CD4-positive, alpha-beta T cell treated with Interleukin-15 for 1 hour (primary cell): ENCODE measurements around the gene CCL15.
"Not testable (repeated sequence)": the region's sequence is repeated elsewhere in the genome, so short reads cannot be mapped to it uniquely, and the experiment has no call there.

Source experiments
- DNase-seq: peaks from one replicate; pipeline ENCODE4 v3.0.0-alpha.2; 2020

Gene CCL15, protein sequence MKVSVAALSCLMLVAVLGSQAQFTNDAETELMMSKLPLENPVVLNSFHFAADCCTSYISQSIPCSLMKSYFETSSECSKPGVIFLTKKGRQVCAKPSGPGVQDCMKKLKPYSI

DNA sequence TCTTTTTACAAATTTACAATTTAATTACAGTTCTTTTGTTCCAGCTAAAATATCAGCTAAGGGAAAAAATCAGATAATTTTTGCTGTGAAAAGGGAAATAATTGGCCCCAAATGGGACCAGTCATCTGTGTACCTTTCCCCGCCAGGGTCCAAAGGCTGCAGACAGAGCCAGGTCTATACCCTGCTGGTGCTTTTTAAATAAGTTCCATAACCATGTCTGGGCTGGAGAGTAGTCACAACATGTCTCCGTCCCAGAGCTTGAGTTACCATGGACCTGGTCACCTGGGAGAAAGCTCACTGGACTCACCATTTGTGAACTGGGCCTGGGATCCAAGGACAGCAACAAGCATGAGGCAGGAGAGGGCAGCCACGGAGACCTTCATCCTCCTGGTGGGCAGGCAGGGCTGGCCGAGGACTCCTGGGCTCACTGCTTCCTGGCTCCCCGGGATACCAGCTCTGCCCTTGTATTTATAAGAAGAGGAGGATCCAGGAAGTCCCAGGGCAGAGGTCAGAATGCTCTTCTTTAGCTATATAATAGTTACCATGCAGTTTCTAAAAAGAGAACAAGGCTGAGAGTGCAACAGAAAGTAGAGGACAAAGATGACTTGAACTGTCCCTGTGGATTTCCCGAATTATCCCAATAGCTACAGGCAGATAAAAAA is at the start of gene CCL15:
Gene CCL15 (minus strand): TSS at position 444 of the 662 bp plus-strand sequence. CDS start 61 bp downstream, at position 383.
- no peak for DNase-seq

DNA sequence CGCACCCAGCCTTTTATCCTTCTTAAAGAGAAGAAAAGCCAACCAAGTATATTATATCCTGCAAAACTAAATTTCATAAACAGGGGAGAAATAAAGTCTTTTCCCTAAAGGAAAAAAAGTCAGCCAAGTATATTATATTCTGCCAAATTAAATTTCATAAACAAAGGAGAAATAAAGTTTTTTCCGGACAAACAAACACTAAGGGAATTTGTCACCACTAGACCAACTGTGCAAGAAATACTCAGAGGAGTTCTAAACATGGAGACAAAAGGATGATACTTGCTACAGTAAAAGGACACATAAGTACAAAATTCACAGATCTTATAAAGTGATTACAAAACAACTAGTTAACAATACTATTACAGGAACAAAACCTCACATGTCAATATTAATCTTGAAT is 48.3 kb upstream of the CCL15 start:
- DNase-seq = no peak

DNA sequence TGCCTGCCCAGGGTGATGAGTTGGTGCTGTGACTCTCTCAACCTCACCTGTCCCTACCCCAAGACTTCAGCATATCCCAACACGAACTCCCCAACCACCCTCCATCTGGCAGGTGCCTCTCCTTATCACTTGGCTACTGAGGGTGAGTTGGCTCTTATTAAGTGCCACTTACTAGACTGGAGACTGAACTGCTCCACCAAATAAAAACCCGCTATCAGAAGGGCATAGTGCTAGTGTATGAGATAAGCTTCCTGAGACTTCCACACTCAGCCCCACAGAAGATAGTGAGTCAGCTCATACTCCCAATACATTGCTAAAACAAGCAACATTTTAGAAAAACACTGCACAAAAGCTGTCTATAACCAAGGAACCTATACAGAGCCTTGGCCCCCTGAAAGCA is 46.7 kb upstream of the CCL15 start:
- no peak for DNase-seq

DNA sequence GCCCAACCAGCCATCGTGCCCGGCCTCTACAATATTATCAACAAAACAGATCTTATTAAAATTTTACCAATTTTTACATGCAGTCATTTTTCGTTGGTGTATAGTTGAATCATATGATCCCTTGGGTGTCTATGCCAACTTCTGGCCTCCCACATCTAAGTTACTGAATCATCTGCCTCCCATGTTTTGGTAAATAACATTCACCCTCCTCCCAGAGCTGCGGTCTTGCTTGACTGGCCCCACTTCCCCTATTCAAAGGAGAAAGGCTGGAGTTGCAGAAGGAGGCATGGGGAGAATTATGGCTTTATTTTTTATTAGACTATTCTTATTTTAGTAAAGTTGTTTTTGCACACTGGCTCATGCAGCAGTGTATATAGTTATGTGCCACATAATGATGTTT is 34.9 kb upstream of the CCL15 start:
- DNase-seq = no peak

DNA sequence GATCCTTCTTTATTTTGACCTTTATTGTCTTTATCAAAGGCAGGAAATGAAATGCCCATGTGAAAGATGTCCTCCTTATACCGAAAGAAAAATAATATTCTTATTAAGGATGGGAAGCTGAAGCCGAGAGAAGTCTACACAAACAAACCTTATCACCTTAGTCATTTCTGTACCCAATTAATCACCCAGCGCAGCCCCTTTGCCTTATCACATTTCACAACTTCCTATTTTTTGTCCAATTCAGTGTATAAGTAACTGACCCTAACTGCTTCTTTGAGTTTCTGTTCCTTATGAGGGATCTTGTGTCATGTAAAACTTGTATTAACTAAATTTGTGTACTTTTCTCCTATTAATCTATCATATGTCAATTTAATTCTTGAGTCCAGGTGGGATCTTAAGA is 32.8 kb upstream of the CCL15 start:
- no peak for DNase-seq

DNA sequence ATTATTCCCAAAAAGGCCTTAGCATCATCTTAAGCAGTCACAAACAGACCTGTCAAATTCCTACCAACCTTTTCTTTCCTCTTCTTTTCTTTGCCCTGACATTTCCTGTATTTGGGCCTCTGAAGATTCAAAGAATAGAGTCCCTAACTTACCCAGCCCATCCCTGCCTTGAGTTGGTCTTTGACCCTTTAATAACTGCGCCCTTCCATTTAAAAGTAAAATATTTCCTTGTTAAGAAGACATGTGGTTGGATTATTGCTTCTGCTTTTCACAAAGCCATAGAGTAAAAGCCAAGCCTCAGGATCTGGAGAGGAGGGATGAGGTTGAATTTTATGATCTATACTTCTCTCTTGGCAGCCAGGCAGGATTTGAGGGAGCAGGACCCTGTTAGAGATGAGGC is 29.6 kb upstream of the CCL15 start:
- DNase-seq = no peak

DNA sequence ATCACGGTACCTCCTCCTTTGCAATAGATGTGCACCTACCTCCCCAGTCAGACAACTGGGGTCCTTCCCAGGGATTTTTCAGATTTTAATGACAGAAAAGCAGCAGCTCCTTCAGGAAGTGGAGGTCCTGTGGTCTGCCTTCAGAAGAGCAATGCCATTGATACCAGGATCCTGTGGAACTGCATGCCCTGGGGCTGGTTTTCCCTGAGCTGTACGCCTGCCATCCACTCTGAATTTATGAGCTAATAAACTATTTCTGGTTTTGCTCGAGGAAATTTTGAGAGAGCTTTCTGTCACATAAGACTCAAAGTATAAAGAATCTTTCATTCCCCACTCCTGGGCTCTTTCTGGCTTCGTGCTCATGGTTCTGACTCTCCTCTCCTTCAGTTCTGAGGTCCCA is 26.4 kb upstream of the CCL15 start:
- DNase-seq = no peak

DNA sequence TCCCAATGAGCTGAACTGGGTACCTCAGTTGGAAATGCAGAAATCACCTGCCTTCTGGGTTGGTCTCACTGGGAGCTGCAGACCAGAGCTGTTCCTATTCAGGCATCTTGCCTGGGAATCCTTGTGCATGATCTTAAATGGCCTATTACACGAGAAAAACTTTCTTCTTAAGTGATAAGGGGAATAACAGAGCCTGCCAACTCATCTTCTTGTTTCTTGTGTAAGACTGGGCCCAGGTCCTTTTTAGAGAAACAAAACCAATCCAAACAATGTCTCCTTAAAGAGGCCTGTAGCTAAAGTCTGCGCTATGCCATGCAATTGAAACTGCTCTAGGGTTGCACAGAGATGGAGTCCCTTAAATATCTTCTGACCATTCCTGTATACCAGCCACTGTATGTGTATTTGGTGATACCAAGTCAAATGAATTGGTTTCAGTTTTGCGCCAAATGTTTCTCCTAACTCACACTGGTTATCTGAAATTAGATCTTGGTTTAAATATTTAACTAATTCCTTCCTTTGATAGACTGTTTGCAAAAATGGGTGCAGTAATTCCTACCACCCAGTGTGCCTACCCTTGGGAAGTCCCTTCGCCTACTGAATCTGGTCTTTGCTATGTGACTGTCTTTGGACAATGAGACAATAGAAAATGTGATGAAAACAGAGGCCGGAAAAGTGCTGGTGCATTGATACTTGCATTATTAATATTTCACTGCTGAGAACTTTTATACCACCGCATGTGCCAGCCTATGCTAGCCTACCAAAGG is 22.9 kb upstream of the CCL15 start:
- DNase-seq = no peak

DNA sequence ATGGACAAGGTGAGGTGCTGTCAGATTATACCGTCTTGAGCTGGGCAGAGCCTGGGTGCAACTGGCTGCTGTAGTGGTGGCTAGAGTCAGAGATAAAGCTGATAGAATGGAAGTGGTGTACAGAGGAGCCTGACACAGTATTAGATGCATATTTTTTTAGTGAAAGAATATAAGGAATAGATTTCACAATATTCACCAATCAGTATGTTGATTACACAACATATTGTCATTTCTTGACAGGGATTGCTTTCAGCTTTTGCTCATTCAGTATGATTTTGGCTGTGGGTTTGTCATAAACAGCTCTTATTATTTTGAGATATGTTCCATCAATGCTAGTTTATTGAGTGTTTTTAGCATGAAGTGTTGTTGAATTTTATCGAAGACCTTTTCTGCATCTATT is 18.1 kb upstream of the CCL15 start:
- no peak for DNase-seq

DNA sequence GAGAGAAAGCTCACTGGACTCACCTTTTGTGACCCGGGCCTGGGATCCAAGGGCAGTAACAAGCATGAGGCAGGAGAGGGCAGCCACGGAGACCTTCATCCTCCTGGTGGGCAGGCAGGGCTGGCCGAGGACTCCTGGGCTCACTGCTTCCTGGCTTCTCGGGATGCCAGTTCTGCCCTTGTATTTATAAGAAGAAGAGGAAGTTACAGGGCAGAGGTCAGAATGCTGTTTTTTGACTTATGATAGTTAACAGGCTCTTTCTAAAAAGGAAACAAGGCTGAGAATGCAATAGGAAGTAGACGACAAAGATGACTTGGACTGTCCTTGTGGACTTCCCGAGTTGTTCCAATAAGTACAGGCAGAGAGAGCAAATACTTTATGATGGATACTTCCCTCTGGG is 16.4 kb upstream of the CCL15 start, which contains the start of gene CCL23:
Gene CCL23 (minus strand): TSS at position 174 of the 400 bp plus-strand sequence. CDS start 75 bp downstream, at position 99.
- DNase-seq = no peak

DNA sequence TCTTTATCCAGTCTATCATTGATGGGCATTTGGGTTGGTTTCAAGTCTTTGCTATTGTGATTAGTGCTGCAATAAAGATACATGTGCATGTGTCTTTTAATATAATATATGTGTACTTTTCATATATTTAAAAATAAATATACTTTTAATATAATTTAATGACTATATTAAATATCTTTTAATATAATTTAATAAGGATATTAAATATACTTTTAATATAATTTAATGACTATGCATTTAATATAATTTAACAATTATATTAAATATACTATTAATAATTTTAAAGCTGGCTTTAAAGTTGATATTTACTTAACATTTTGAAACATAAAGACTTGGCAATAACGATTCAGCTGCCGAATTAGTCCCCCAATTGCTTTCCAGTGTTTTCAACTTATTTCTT is 15.2 kb upstream of the CCL15 start:
- DNase-seq = no peak

DNA sequence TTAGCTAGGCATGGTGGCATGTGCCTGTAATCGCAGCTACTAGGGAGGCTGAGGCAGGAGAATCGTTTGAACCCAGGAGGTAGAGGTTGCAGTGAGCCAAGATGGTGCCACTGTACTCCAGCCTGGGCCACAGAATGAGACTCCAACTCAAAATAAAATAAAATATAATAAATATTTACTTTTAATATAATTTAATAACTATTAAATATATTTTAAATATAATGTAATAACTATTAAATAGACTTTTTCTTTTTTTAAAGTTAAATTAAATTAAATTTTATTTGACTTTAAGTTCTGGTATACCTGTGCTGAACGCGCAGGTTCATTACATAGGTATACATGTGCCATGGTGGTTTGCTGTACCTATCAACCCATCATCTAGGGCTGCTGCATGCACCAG is 14.5 kb upstream of the CCL15 start:
- DNase-seq = not testable (repeated sequence)

DNA sequence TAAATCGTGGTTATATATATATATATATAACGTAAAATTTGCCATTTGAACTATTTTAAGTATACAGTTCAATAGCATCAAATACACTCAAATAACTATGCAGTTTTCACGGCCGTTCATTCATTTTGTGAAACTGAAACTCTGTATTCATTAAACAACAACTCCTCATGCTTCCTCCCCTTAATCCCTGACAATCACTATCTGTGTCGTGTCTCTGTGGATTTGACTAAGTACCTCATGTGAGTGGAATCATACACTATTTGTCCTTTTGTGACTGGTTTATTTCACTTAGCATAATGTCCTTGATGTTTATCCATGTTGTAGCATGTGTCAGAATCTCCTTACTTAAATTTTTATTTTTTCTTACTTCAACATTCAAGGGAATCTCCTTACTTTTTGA is 13.6 kb upstream of the CCL15 start:
- no peak for DNase-seq

DNA sequence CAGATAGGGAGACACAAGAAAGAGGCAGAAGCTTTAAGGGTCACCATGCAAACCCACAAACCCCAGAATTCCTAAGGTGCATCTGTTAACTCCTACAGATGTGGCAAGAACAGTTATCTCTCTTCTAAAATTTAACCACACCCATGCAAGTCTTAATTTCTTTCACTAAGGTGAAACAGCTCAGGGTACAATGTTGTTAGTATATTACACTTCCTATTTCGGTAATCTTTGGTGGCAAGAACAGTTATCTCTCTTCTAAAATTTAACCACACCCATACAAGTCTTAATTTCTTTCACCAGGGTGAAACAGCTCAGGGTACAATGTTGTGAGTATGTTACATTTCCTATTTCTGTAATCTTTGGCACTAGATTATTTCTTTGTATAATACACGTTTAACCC is 9.8 kb upstream of the CCL15 start:
- DNase-seq = no peak

DNA sequence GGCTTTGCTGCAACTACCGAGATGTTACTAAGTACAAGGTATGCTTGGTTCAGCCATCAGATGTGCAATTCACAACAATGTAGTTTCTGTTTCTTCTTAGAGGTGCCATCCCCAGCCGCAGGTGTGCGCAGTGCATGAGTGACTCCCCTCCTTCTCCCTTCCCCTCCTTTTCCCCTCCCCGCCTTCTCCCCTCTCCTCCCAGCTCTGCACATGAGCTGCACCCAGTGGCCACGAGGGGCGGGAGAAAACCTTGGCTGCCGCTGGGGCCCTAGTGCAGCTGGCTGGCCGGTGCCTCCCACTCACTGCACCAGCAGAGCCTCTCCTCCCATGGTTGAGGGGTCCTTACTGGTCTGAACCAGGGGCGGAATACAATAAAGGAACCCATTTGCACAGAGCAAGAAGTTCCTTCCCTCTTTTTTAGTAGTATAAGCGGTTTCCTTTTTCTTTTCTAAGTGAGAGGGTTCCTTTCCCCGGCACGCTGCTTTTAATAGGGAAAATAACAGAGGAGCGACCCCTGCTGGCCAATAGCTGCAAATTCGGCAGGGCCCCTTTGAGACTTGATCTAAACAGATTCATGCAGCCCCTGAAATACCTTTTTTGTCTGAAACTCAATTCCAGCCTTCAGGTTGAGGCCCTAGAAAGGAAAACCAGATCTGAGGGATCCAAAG is 7.8 kb upstream of the CCL15 start:
- peak; percentile 21 for DNase-seq

DNA sequence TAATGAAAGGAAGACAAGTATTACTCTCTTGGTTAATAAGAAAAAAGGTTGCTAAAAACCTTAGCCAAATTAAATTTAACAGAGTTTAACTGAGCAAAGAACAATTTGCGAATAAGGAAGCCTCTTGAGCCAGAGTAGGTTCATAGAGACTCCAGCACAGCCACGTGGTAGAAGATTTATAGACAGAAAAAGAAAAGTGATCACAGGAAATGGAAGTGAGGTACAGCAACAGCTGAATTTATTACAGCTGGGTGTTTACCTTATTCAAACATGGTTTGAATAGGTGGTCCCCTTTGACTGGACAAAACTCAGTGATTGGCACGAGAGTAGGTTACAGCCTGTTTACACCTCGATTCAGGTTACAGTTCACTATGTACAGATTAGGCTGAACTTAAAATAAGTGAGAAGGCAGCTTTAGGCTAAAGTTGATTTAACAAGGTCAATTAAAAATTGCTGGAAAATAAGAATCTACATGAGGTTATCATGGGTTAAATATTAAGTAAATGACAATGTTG is 3.3 kb upstream of the CCL15 start:
- no peak for DNase-seq

DNA sequence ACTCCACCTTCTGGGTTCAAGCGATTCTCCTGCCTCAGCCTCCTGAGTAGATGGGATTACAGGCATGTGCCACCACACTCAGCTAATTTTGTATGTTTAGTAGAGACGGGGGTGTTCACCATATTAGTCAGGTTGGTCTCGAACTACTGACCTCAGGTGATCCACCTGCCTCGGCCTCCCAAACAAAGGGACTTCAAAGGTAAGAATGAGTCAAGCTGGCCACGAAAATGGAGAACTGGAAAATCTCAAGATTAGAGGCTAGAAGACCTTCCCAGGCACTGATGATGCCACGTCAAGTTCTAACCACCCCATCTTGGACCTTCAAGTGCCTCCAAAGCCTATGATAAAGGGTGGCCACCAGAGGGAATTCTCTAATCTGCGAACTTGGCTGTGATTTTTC is 1.3 kb upstream of the CCL15 start:
- DNase-seq = no peak

DNA sequence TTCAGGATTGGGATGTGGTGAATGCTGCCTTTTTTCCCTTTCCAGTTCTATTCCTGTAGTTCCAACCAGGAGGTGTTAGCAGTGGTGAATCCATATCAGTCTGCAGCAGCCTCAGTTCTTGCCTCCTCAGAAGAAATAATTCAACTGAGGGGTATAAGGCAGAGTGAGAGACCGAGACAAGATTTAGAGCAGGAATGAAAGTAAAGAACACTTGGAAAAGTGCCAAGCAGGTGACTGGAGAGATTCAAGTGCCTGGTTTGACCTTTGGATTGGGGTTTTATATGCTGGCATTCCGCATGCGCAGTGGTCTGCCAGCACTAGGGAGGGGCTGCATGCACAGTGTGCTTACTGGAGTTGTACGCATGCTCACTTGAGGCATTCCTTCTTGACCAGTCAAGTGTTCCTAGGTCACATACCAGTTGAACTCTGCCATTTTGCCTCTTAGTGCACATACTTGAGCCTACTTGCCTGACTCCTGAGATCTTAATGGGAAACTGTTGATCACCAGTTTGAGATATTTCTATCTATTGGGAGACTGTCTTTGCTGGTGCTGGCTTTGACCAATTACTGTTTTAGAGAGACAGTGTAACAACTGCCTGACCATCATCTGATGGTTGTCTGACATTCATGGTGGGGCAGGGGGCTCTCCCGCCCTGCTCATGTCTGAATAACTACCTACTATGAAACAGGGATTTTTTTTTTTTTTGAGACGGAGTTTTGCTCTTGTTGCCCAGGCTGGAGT is 680 bp upstream of the CCL15 start:
- DNase-seq = no peak

DNA sequence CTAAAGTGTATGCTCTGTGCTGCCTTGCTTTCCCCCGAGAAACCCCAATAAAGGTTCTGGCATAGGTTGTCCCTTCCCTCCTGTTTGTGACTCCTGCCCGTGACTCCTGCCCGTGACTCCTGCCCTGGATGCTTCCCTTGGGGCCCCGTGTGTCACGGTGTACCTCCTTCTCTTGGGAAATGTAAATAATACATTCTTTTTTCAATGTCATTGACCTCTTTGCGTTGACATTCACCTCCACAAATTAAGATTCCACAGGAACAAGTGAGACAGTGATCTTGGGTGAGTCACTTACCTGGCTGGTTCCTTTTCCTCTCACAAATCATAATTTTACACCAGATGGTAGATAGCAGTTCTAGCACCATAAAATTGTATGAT is 632 bp downstream of the CCL15 start:
- no peak for DNase-seq

DNA sequence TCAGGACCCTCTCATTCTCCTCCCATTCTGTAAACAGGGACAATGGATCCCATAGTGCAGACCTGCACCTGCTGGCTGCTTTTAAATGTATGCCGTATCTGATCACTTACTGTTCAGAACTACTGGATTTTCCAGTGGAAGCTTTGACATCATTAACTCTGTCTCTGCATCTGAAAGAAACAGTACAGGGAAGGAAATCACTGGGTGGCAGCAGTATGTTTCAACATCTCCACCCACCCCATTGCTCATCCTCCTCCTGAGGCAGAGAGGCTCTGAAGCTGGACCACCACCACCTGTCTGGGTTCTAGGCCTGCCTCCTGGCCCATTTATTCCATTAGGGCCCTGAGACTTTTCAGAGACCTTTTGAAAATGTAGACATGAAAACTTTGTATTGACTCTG is 2.6 kb downstream of the CCL15 start:
- no peak for DNase-seq

DNA sequence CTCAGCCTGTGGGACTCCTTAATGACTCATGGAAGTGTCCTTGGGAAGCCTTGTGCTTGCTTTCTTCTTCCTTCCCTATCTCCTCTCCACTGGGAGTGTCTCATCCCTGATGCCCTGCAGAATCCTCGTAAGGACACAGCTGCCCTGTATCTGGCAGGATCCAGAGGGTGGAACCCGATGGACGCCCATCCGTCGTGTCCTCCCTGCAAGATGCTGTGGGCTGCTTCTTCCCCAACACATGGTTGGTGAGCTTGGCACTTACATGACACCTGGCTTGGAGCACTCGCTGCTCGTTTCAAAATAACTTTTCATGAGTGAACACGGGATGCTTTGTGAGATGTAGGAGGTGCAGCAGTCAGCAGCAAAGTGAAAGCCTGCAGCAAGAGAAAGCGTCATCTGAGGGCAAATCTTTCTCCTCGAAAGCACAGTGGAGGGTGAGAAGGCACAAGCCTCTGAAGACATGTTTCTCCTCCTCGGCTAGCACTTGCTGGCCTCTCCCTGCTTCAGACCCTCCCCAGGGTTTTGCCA is 3.3 kb downstream of the CCL15 start:
- DNase-seq = no peak

DNA sequence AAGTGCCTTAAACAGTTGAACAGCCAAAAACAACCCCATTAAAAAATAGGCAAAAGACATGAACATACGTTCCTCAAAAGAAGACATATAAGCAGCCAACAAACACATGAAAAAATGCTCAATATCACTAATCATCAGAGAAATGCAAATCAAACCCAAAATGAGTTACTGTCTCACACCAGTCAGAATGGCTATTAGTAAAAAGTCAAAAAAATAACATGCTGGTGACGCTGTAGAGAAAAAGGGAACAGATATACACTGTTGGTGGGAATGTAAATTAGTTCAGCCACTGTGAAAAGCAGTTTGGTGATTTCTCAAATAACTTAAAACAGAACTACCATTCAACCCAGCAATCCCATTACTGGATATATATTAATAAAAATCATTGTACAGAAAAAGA is 6.0 kb downstream of the CCL15 start:
- DNase-seq = not testable (repeated sequence)

DNA sequence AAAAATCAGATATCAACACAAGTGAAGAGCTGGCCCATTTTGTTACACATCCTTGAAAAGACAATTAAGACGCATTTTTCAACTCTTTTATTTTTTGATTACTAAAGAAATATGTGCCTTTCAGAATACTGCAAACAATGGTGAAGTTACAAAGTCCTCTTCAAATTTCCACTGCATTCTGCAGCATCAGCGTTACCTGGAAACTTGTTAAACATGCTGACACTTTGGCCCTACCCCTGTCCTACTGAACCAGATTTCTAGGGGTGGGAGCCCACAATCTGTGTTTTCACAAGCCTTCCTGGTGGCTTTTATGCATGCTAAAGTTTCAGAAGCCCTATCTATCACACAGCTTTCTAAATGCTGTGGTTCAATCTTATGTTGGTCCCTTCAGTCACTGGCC is 10.3 kb downstream of the CCL15 start:
- no peak for DNase-seq
